NCI-H2196 treated with DMSO at 0.1 percent for 48 hours (cell line): ENCODE data around the gene CLK3.
"Not testable (repeated sequence)": the region's sequence is repeated elsewhere in the genome, so short reads cannot be mapped to it uniquely, and the experiment has no call there.

Experiments
- DNase-seq: peaks from one replicate; lab custom pipeline; 2025; ENCODE audit not compliant: unreplicated experiment; lab: John Stamatoyannopoulos, UW

Gene CLK3

GRCh38 chr15:74642348-74642733, 26.7 kb downstream of the CLK3 start:
- DNase-seq, result no peak

GRCh38 chr15:74642734-74643664, 27.4 kb downstream of the CLK3 start:
- no peak for DNase-seq

GRCh38 chr15:74643665-74644204, 28.1 kb downstream of the CLK3 start:
- no peak for DNase-seq

GRCh38 chr15:74646480-74646879, 30.8 kb downstream of the CLK3 start:
- DNase-seq, result no peak

- no peak for DNase-seq
Observed at GRCh38 chr15:74648051-74648842, 32.6 kb downstream of the CLK3 start.

- DNase-seq, result no peak
Observed at GRCh38 chr15:74651242-74651741, 35.7 kb downstream of the CLK3 start.

GRCh38 chr15:74653426-74654102, 37.9 kb downstream of the CLK3 start:
- no peak for DNase-seq

- DNase-seq, result no peak
Observed at GRCh38 chr15:74655424-74655823, 39.8 kb downstream of the CLK3 start.

- no peak for DNase-seq
Observed at GRCh38 chr15:74656935-74657535, 41.4 kb downstream of the CLK3 start.

GRCh38 chr15:74657846-74658245, 42.2 kb downstream of the CLK3 start:
- DNase-seq, result no peak

- DNase-seq, result not testable (repeated sequence)
Observed at GRCh38 chr15:74661280-74661679, 45.6 kb downstream of the CLK3 start.

- DNase-seq, result no peak
Observed at GRCh38 chr15:74662064-74662860, 46.6 kb downstream of the CLK3 start.

GRCh38 chr15:74663303-74664027, 47.8 kb downstream of the CLK3 start:
- DNase-seq, result no peak

- DNase-seq, result no peak
Observed at GRCh38 chr15:74664028-74664616, 48.5 kb downstream of the CLK3 start.

GRCh38 chr15:74664670-74665069, 49.0 kb downstream of the CLK3 start:
- no peak for DNase-seq

- DNase-seq, result no peak
Observed at GRCh38 chr15:74667975-74668374, 52.3 kb downstream of the CLK3 start.

- DNase-seq, result no peak
Observed at GRCh38 chr15:74669627-74670026, 54.0 kb downstream of the CLK3 start.

- no peak for DNase-seq
Observed at GRCh38 chr15:74674161-74674560, 58.5 kb downstream of the CLK3 start.

GRCh38 chr15:74676801-74677200, 61.2 kb downstream of the CLK3 start:
- DNase-seq, result no peak
